Erythroblast (primary cell): ENCODE results near the gene WDR11.

Experiments used
- GATA1 ChIP-seq: IDR thresholded peaks from 2 replicates; pipeline ENCODE4 v1.6.1; 2011; ENCODE audit warnings: low read depth, mild to moderate bottlenecking, control low read depth, low read length, moderate library complexity
- POLR2A ChIP-seq: IDR thresholded peaks from 2 replicates; pipeline ENCODE4 v1.6.1; 2011; ENCODE audit warnings: mild to moderate bottlenecking, low read length

GRCh38 chr10:120835603-120836002 lies 15.6 kb upstream of the WDR11 start:
- no peak for TF ChIP-seq POLR2A
- TF ChIP-seq GATA1 = no peak
